Cardiac fibroblast (primary cell): ENCODE measurements around the gene RBM10.

Experiments used
- DNase-seq, 2 donors: peaks; one replicate each; pipeline versions ENCODE4 v3.0.0 to v3.0.0-alpha.2; 2010; ENCODE audit warnings: low read depth in 2 of 2
- H3K4me3 ChIP-seq, 2 donors: replicated peaks in 1 of 2; 1 replicate in 1 of 2; 2 replicates in 1 of 2; pipeline ENCODE4 v1.5.1; 2011; ENCODE audit warnings: low read depth in 2 of 2, low read length in 2 of 2, mild to moderate bottlenecking in 2 of 2, moderate library complexity in 1 of 2
- CTCF ChIP-seq: IDR thresholded peaks from one replicate; pipeline ENCODE4 v1.5.1; 2011; ENCODE audit warnings: low read depth, mild to moderate bottlenecking, low read length, inconsistent platforms

RBM10 gene

GRCh38 chrX:47208108-47208507, 63.1 kb downstream of the RBM10 start:
- H3K4me3 ChIP-seq = no peak overlapping the region
- DNase-seq = no peak
- no peak for TF ChIP-seq CTCF

- no peak for TF ChIP-seq CTCF
- no peak for DNase-seq
- no peak overlapping the region for H3K4me3 ChIP-seq
Measured at GRCh38 chrX:47209508-47210238, 64.7 kb downstream of the RBM10 start.

- no peak overlapping the region for H3K4me3 ChIP-seq
Measured at GRCh38 chrX:47210661-47211425, 65.8 kb downstream of the RBM10 start.

GRCh38 chrX:47212381-47213293, 67.6 kb downstream of the RBM10 start:
- TF ChIP-seq CTCF = no peak
- DNase-seq = no peak
- H3K4me3 ChIP-seq = no peak overlapping the region

More at GRCh38 chrX:47210661-47211425, 65.8 kb downstream of the RBM10 start:
- DNase-seq = no peak
- TF ChIP-seq CTCF = no peak

GRCh38 chrX:47214435-47215077, 69.5 kb downstream of the RBM10 start:
- no peak overlapping the region for H3K4me3 ChIP-seq
- TF ChIP-seq CTCF = no peak
- DNase-seq = no peak

GRCh38 chrX:47215291-47215900, 70.4 kb downstream of the RBM10 start:
- TF ChIP-seq CTCF = no peak
- no peak for DNase-seq

More at GRCh38 chrX:47215291-47215900, 70.4 kb downstream of the RBM10 start:
- H3K4me3 ChIP-seq = no peak overlapping the region
